ENCODE measurements around the gene SHFL.
A peak's percentile ranks its signal among the peaks of the same experiment; 100 is the strongest.

SHFL gene

GRCh38 chr19:10100163-10100785, 14.2 kb downstream of the SHFL start:
- H3K27me3 ChIP-seq, result no peaks in the 10 kb centered on the region

GRCh38 chr19:10102787-10103236, 16.7 kb downstream of the SHFL start:
- no peak overlapping the region for H3K27ac ChIP-seq
- H3K4me3 ChIP-seq, result no peak overlapping the region

More at GRCh38 chr19:10100163-10100785, 14.2 kb downstream of the SHFL start:
- Histone ChIP-seq H3K4me1 (peaks cover 0 to 17% (median 8%) of the 10 kb centered on the region in 4 donors), H3K36me3 (no peaks in the 10 kb centered on the region), H3K4me3 (no peak overlapping the region), H3K27ac (no peak overlapping the region), H3K9me3 (no peaks in the 10 kb centered on the region)
- intact Hi-C loops (cut with DNase I; ENCODE audit: low total_unique reads), result loop anchor here (10.0 kb wide), 1 partner anchor 95 kb away; the partner anchor contains the start of gene DNMT1
- no peak for DNase-seq
- TF ChIP-seq CTCF (IDR thresholded peaks at IDR 0.05), result no peak

GRCh38 chr19:10104130-10104513, 18.0 kb downstream of the SHFL start:
- no peak for DNase-seq
- TF ChIP-seq CTCF (IDR thresholded peaks at IDR 0.05), result no peak
- no peaks in the 10 kb centered on the region for H3K27me3 ChIP-seq
- peaks cover 0 to 18% (median 15%) of the 10 kb centered on the region in 4 donors for H3K4me1 ChIP-seq
- intact Hi-C loops (cut with DNase I; ENCODE audit: low total_unique reads), result loop anchor here (10.0 kb wide), 1 partner anchor 91 kb away; the partner anchor contains the start of gene DNMT1
- peaks cover 18% of the 10 kb centered on the region in 3 donors for H3K36me3 ChIP-seq
- H3K27ac ChIP-seq, result no peak overlapping the region
- no peaks in the 10 kb centered on the region for H3K9me3 ChIP-seq
- no peak overlapping the region for H3K4me3 ChIP-seq

More at GRCh38 chr19:10102787-10103236, 16.7 kb downstream of the SHFL start:
- Histone ChIP-seq H3K9me3 (no peaks in the 10 kb centered on the region), H3K4me1 (peaks cover 0 to 18% (median 15%) of the 10 kb centered on the region in 4 donors), H3K36me3 (peaks cover 5% of the 10 kb centered on the region in 3 donors), H3K27me3 (no peaks in the 10 kb centered on the region)
- no peak for DNase-seq
- TF ChIP-seq CTCF (IDR thresholded peaks at IDR 0.05), result no peak
- intact Hi-C loops (cut with DNase I; ENCODE audit: low total_unique reads), result loop anchor here (10.0 kb wide), 1 partner anchor 92 kb away; the partner anchor contains the start of gene DNMT1

- Histone ChIP-seq H3K4me1 (peaks cover 0 to 18% (median 15%) of the 10 kb centered on the region in 4 donors), H3K4me3 (no peak overlapping the region), H3K9me3 (no peaks in the 10 kb centered on the region), H3K27ac (no peak overlapping the region), H3K36me3 (peaks cover 26% of the 10 kb centered on the region in 3 donors), H3K27me3 (no peaks in the 10 kb centered on the region)
- intact Hi-C loops (cut with DNase I; ENCODE audit: low total_unique reads), result loop anchor here (5.0 to 10.0 kb wide), 2 partner anchors 90 to 147 kb away; partner anchors contain the start of genes DNMT1 and MRPL4
- TF ChIP-seq CTCF (IDR thresholded peaks at IDR 0.05), result no peak
- DNase-seq, result no peak
These were observed 18.8 kb downstream of the SHFL start for GRCh38 chr19:10104665-10105508.

- Histone ChIP-seq H3K4me1 (peaks cover 0 to 18% (median 15%) of the 10 kb centered on the region in 4 donors), H3K36me3 (peaks cover 33% of the 10 kb centered on the region in 3 donors), H3K27ac (peak overlapping the region in 1 of 2 donors; percentile 79), H3K27me3 (no peaks in the 10 kb centered on the region), H3K9me3 (no peaks in the 10 kb centered on the region), H3K4me3 (peak overlapping the region; percentile 62 to 97)
- intact Hi-C loops (cut with DNase I; ENCODE audit: low total_unique reads), result loop anchor here (5.0 to 10.0 kb wide), 2 partner anchors 89 to 147 kb away; partner anchors contain the start of genes DNMT1 and MRPL4
- TF ChIP-seq CTCF (IDR thresholded peaks at IDR 0.05), result no peak
- DNase-seq, result no peak
These were observed 19.5 kb downstream of the SHFL start for GRCh38 chr19:10105509-10106099.
